Right ventricle myocardium inferior (tissue), 1 donor: ENCODE data around the gene EIF5B. TPM values are rescaled to one million over a fixed set of nuclear protein-coding genes. Genes with fewer than 3 reads are reported as not detected.
"Not testable (repeated sequence)": the region's sequence is repeated elsewhere in the genome, so short reads cannot be mapped to it uniquely, and the experiment has no call there.

Experiments used
- ATAC-seq: fragments of 200-7000 bp; cut with Tn5 transposase; one replicate; pipeline ENCODE4 v1.9.1; 2020; ENCODE audit warnings: mild to moderate bottlenecking, moderate library complexity
- DNase-seq: peaks from one replicate; pipeline ENCODE4 v3.0.0; 2021; ENCODE audit errors: missing footprints
- intact Hi-C: fragments of 100-400 bp; cut with DNase I; formaldehyde crosslinking; loops from one replicate; pipeline ENCODE4 v1.11.0; 2022
- long read RNA-seq: library from polyadenylated mRNA; unstranded; transcript quantifications from one replicate; pipeline ENCODE4 v2.0.0, GENCODE V29; 2021
- total RNA-seq: library from RNA; stranded (reverse); fragmentation: NEBNext Ultra II Directional; extraction: Animal tissue kit (Norgen Biotek cat#: 25700); gene quantifications from one replicate; pipeline ENCODE4 v1.2.1, GENCODE V29; 2021
- donor health status: DM: no; HTN: yes; CAD: no; lungs with severe emphysema.

The EIF5B gene
- 90.8 TPM for total RNA-seq
- long read RNA-seq, full-length matches to known transcripts = 7 of 55 reads
- long read RNA-seq, partial matches to known transcripts = 46 of 55 reads
- long read RNA-seq, other reads (novel, unspliced or antisense) = 2 of 55 reads

- intact Hi-C loops = loop anchor here (1.0 to 5.0 kb wide), 3 partner anchors 65 to 153 kb away; partner anchors contain the start of gene REV1
- DNase-seq = peak; percentile 98
These were observed at the start of gene EIF5B for GRCh38 chr2:99337113-99338028. Gene EIF5B, plus strand, starts transcription at chr2:99337389. Its CDS starts 166 bp downstream, at chr2:99337555.

GRCh38 chr2:99297994-99298393 is 39.2 kb upstream of the EIF5B start:
- no peak for ATAC-seq
- no peak for DNase-seq
- intact Hi-C loops = no loop called here

More at GRCh38 chr2:99337113-99338028, at the start of gene EIF5B:
- ATAC-seq = peak; percentile 93

GRCh38 chr2:99299580-99299979 is 37.6 kb upstream of the EIF5B start:
- intact Hi-C loops = no loop called here
- ATAC-seq (no peak), DNase-seq (no peak)

- ATAC-seq, intact Hi-C loops, DNase-seq: not testable (repeated sequence)
These were observed 36.1 kb upstream of the EIF5B start, which contains the start of gene LYG1 for GRCh38 chr2:99301097-99301496. Gene LYG1, minus strand, starts transcription at chr2:99301197. Its CDS starts 5,527 bp downstream, at chr2:99295670.

GRCh38 chr2:99317161-99317872 is 19.9 kb upstream of the EIF5B start:
- no peak for DNase-seq
- no peak for ATAC-seq
- intact Hi-C loops = no loop called here

GRCh38 chr2:99317873-99318200 is 19.4 kb upstream of the EIF5B start:
- ATAC-seq, DNase-seq, intact Hi-C loops: not testable (repeated sequence)

- DNase-seq (no peak), ATAC-seq (no peak)
- intact Hi-C loops = no loop called here
These were observed 11.8 kb upstream of the EIF5B start for GRCh38 chr2:99325384-99325783.

- intact Hi-C loops = loop anchor here (1.0 to 5.0 kb wide), 3 partner anchors 66 to 155 kb away; partner anchors contain the start of genes MITD1 and MRPL30
- peak; percentile 99 for DNase-seq
- ATAC-seq = peak; percentile 94
These were observed 1.0 kb upstream of the EIF5B start, which contains the start of gene TXNDC9 for GRCh38 chr2:99335911-99336803. Gene TXNDC9, minus strand, starts transcription at chr2:99336333. Its CDS starts 3,123 bp downstream, at chr2:99333210.

- DNase-seq = no peak
- intact Hi-C loops = loop anchor here (1.0 to 5.0 kb wide), 4 partner anchors 66 to 155 kb away; partner anchors contain the start of genes MITD1, MRPL30 and REV1
- peak; percentile 2 for ATAC-seq
These were observed 431 bp upstream of the EIF5B start for GRCh38 chr2:99336804-99337112.

GRCh38 chr2:99338029-99338585 is 918 bp downstream of the EIF5B start:
- no peak for ATAC-seq
- DNase-seq = no peak
- intact Hi-C loops = loop anchor here (5.0 kb wide), 2 partner anchors 64 to 84 kb away; no protein-coding TSS in a partner anchor

GRCh38 chr2:99340669-99341236 is 3.6 kb downstream of the EIF5B start:
- intact Hi-C loops = no loop called here
- DNase-seq = no peak
- ATAC-seq = no peak

- intact Hi-C loops = no loop called here
- no peak for DNase-seq
- no peak for ATAC-seq
These were observed 5.3 kb downstream of the EIF5B start for GRCh38 chr2:99342536-99342935.

GRCh38 chr2:99345446-99345845 is 8.3 kb downstream of the EIF5B start:
- DNase-seq, intact Hi-C loops, ATAC-seq: not testable (repeated sequence)

GRCh38 chr2:99346218-99346617 is 9.0 kb downstream of the EIF5B start:
- no peak for ATAC-seq
- DNase-seq = no peak
- intact Hi-C loops = no loop called here

- DNase-seq (no peak), ATAC-seq (no peak)
- intact Hi-C loops = no loop called here
These were observed 11.0 kb downstream of the EIF5B start for GRCh38 chr2:99348173-99348572.

- intact Hi-C loops = no loop called here
- DNase-seq (no peak), ATAC-seq (no peak)
These were observed 13.0 kb downstream of the EIF5B start for GRCh38 chr2:99350194-99350593.

- DNase-seq (no peak), ATAC-seq (no peak)
- intact Hi-C loops = no loop called here
These were observed 16.9 kb downstream of the EIF5B start for GRCh38 chr2:99354070-99354469.

- DNase-seq, intact Hi-C loops, ATAC-seq: not testable (repeated sequence)
These were observed 17.6 kb downstream of the EIF5B start for GRCh38 chr2:99354825-99355224.
